A673 (cell line): ENCODE data around the gene ACTL10. TPM values are rescaled to one million over a fixed set of nuclear protein-coding genes. Genes with fewer than 3 reads are reported as not detected.

Experiments
- BruUV-seq: library from RNA; stranded (reverse); fragments of 400-500 nt; replicated peaks from 2 replicates; lab custom pipeline; 2021; lab: Mats Ljungman, UMichigan
- CTCF ChIA-PET: fragments of 300-600 bp; sonication (Branson Sonifier 250); formaldehyde crosslinking; loops from one replicate; lab custom pipeline; 2022; ENCODE audit warnings: antibody characterized with exemption; lab: Charles Lee
- POLR2A ChIA-PET: fragments of 300-600 bp; sonication (Branson Sonifier 250); formaldehyde crosslinking; loops from one replicate; lab custom pipeline; 2022; ENCODE audit warnings: antibody characterized with exemption; ENCODE audit not compliant: low non-redundant PET; lab: Charles Lee
- DNase-seq: peaks from one replicate; pipeline ENCODE4 v3.0.0-alpha.2; 2015; ENCODE audit warnings: low spot score
- H3K27ac ChIP-seq: fragments of 200-600 bp; sonication (generic); 2 replicates; pipeline ENCODE4 v1.5.1; 2016; ENCODE audit warnings: mixed run types, low read depth, mild to moderate bottlenecking, mixed read lengths, antibody characterized with exemption, low read length; ENCODE audit not compliant: poor library complexity, severe bottlenecking
- H3K27me3 ChIP-seq: fragments of 200-600 bp; sonication (generic); replicated peaks from 2 replicates; pipeline ENCODE4 v1.6.1; 2017; ENCODE audit warnings: mixed run types, low read depth, mild to moderate bottlenecking, mixed read lengths, antibody characterized with exemption, low read length; ENCODE audit not compliant: insufficient read depth, poor library complexity
- H3K36me3 ChIP-seq: fragments of 200-600 bp; sonication (generic); 2 replicates; pipeline ENCODE4 v1.6.1; 2016; ENCODE audit warnings: mixed run types, mild to moderate bottlenecking, mixed read lengths, antibody characterized with exemption, low read length; ENCODE audit not compliant: insufficient read depth, poor library complexity, severe bottlenecking
- H3K4me1 ChIP-seq: fragments of 200-600 bp; sonication (generic); 2 replicates; pipeline ENCODE4 v1.6.1; 2017; ENCODE audit warnings: mixed run types, mild to moderate bottlenecking, mixed read lengths, antibody characterized with exemption, low read length; ENCODE audit not compliant: insufficient read depth, poor library complexity, severe bottlenecking
- H3K4me3 ChIP-seq: fragments of 200-600 bp; sonication (generic); 2 replicates; pipeline ENCODE4 v1.5.1; 2016; ENCODE audit warnings: low read depth, mixed run types, mild to moderate bottlenecking, mixed read lengths, low read length; ENCODE audit not compliant: poor library complexity, severe bottlenecking
- H3K9me3 ChIP-seq: fragments of 200-600 bp; sonication (generic); 2 replicates; pipeline ENCODE4 v1.6.1; 2016; ENCODE audit warnings: mixed run types, low read depth, mild to moderate bottlenecking, mixed read lengths, antibody characterized with exemption, low read length; ENCODE audit not compliant: poor library complexity, severe bottlenecking
- CTCF ChIP-seq: fragments of 300-800, 200-600 bp; sonication (generic); conservative IDR thresholded peaks from 2 replicates; pipeline ENCODE4 v1.5.1; 2017; ENCODE audit warnings: low read depth, mild to moderate bottlenecking, antibody characterized with exemption, low read length, moderate library complexity, mixed read lengths
- EZH2 ChIP-seq: fragments of 200-600 bp; sonication (generic); IDR thresholded peaks from 2 replicates; pipeline ENCODE4 v1.6.1; 2017; ENCODE audit warnings: borderline replicate concordance, low read depth, mild to moderate bottlenecking, mixed read lengths, antibody characterized with exemption, low read length; ENCODE audit not compliant: poor library complexity, severe bottlenecking
- intact Hi-C: fragments of 100-400 bp; cut with micrococcal nuclease; formaldehyde crosslinking; loops from one replicate; pipeline ENCODE4 v1.10.0; 2022; ENCODE audit not compliant: unreplicated experiment
- total RNA-seq: library from RNA; stranded (reverse); gene quantifications from 2 replicates; pipeline ENCODE4 v1.2.3, GENCODE V29; 2021

The ACTL10 gene
- total RNA-seq, 1 experiment from 2014 or later = 0.47 TPM

- Histone ChIP-seq H3K4me1 (peaks cover 31% of the 10 kb centered on the region), H3K36me3 (peaks cover 21% of the 10 kb centered on the region), H3K27me3 (no peaks in the 10 kb centered on the region), H3K27ac (peak overlapping the region; percentile 88), H3K9me3 (no peaks in the 10 kb centered on the region), H3K4me3 (peak overlapping the region; percentile 78)
- ChIA-PET POLR2A (interaction anchor here (0.6 kb wide), 1 partner anchor 1942 kb away, joined by 17 read pairs; the partner anchor contains the start of gene SPAG4), CTCF (no interaction called here)
- BruUV-seq = no TSS peak
- TF ChIP-seq EZH2 (no peak), CTCF (no peak)
- DNase-seq = no peak
- intact Hi-C loops = no loop called here
These were observed 6.9 kb downstream of the ACTL10 start for GRCh38 chr20:33673410-33674293.

GRCh38 chr20:33674294-33675135 is 7.8 kb downstream of the ACTL10 start, which contains the start of gene NECAB3:
NECAB3 (minus strand) TSS chr20:33674428; CDS start chr20:33674352, 76 bp downstream.
- intact Hi-C loops = no loop called here
- Histone ChIP-seq H3K36me3 (peaks cover 18% of the 10 kb centered on the region), H3K4me3 (peak within 1 kb of the TSS; percentile 78), H3K27me3 (no peaks in the 10 kb centered on the region), H3K4me1 (peaks cover 31% of the 10 kb centered on the region), H3K9me3 (no peaks in the 10 kb centered on the region), H3K27ac (peak within 1 kb of the TSS; percentile 88)
- DNase-seq = peak; percentile 83
- TF ChIP-seq EZH2 = no peak
- no peak for TF ChIP-seq CTCF
- BruUV-seq = no TSS peak
- POLR2A ChIA-PET = interaction anchor here (0.6 kb wide), 2 partner anchors 58 to 1941 kb away, joined by 3 to 17 read pairs; partner anchors contain the start of gene SPAG4
- CTCF ChIA-PET = no interaction called here
